HG03354 (cell line): ENCODE measurements around the gene TP53BP1.
A peak's percentile ranks its signal among the peaks of the same experiment; 100 is the strongest.

Source experiments
- ATAC-seq: cut with Tn5 transposase; IDR thresholded peaks from one replicate; pipeline ENCODE4 v1.9.1; 2021; ENCODE audit warnings: mild to moderate bottlenecking; ENCODE audit not compliant: unreplicated experiment, poor library complexity, severe bottlenecking

Gene TP53BP1

GRCh38 chr15:43376017-43376705 is 116.8 kb downstream of the TP53BP1 start:
- ATAC-seq: no peak

DNA sequence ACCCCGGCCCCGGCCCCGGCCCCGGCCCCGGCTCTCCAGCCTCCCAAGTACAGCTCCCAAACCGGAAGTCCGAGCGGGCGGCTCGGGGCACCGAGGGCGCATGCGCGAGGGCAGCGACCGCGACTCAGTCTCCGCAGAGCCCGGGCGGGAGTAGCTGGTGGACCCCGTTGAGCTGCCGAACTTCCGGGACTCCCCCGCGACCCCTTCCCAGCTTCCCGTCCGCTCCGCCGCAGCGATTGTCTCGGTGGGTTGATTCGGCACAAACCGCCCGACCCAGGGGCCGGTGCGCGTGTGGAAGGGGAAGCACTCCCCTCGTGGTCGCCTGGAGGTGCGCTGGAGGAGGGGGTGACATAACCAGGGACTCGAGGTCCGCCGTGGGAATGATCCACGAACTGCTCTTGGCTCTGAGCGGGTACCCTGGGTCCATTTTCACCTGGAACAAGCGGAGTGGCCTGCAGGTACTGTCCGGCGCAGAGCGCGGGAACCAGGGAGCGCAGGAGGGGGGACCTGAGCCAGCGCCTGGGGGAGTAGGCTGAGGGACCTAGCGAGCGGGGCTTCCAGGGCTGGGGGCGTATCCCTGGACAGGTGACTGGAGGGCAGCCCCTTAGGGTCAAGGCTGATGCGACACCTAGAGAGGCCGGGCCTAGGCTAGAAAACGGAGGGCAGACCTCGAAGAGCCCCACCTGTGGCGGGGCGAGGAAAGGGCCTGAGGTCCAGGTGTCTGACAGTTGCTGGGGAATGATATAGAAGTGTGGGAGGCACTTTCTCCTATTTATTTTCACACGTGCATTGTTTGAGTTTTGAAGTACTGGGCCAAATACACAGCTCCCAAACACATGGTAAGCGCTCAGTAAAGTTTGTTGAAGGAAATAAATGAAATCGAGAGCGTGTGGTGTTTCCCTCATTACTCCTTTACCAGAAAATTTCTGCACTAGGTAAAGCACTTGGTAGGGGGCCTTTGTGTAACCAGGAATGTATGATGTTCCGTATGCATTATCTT is 121.7 kb downstream of the TP53BP1 start, which contains the start of the genes TUBGCP4 and ZSCAN29:
Gene TUBGCP4 (plus strand): TSS at position 127 of the 1,000 bp plus-strand sequence. CDS start 254 bp downstream, at position 381.
Gene ZSCAN29 (minus strand): TSS at position 69 of the 1,000 bp plus-strand sequence. CDS start 1,130 bp downstream, outside the sequence.
- ATAC-seq: peak; percentile 78

GRCh38 chr15:43370310-43370974 is 122.5 kb downstream of the TP53BP1 start:
- ATAC-seq: peak; percentile 45

DNA sequence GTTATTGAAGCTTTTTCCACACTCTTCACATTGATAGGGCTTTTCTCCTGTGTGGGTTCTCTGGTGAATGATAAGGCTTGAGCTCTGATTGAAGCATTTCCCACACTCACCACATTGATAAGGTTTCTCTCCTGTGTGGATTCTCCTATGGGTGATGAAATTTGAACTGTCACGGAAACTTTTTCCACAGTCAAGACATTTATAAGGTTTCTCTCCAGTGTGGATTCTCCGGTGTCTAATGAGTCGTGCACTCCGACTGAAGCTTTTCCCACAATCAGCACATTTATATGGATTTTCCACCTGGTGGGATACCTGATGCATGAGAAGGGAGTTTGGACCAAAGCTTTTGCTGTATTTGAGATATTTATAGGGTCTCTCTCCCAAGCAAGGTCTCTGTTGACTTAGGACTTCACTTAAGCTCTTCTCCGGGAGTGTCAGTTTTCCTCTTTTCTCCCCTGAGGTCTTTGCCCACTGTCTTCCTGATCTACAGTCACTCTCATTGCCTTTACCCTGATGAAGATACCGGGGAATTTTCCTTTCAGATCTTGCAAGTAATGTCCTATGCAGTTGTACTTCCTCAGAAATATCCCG is 131.5 kb downstream of the TP53BP1 start:
- no peak for ATAC-seq

DNA sequence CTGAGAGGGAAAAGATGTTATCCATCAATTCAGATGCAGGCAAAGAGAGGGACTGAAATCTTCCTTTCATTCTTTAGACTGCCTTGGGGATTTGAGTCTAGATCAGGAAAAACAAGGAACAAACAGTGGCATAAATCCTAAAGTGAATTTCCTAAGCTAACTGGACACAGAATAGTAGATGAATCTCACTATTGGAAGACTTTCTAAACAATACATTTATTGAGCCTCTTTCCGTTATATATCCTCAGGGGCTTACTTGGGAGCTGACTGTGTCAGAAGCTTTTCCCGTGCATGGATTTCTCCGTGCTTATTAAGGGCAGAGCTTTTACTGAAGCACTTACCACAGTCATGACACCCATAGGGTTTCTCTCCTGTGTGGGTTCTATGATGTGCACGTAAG is 132.1 kb downstream of the TP53BP1 start:
- ATAC-seq: no peak
